KMS-11 (cell line): ENCODE data around the gene TICAM2.

Source experiments
- H2AFZ ChIP-seq: fragments of 200-600 bp; sonication (generic); 2 replicates; pipeline ENCODE4 v1.6.1; 2016; ENCODE audit warnings: antibody characterized with exemption, mixed run types, low read depth
- H3K27ac ChIP-seq: fragments of 200-600 bp; sonication (generic); 2 replicates; pipeline ENCODE4 v1.6.1; 2016; ENCODE audit warnings: mild to moderate bottlenecking, mixed run types
- H3K27me3 ChIP-seq: fragments of 200-600 bp; sonication (generic); 2 replicates; pipeline ENCODE4 v1.6.1; 2017; ENCODE audit warnings: mild to moderate bottlenecking, low read depth, mixed run types, moderate library complexity; ENCODE audit not compliant: insufficient read depth
- H3K36me3 ChIP-seq: fragments of 200-600 bp; sonication (generic); 2 replicates; pipeline ENCODE4 v1.6.1; 2017; ENCODE audit warnings: mild to moderate bottlenecking, mixed run types; ENCODE audit not compliant: insufficient read depth
- H3K4me1 ChIP-seq: fragments of 200-600 bp; sonication (generic); 2 replicates; pipeline ENCODE4 v1.6.1; 2016; ENCODE audit warnings: mild to moderate bottlenecking, low read depth, mixed run types; ENCODE audit not compliant: poor library complexity, severe bottlenecking
- H3K4me2 ChIP-seq: fragments of 200-600 bp; sonication (generic); 2 replicates; pipeline ENCODE4 v1.7.0; 2016; ENCODE audit warnings: mild to moderate bottlenecking, mixed run types
- H3K4me3 ChIP-seq: fragments of 200-600 bp; sonication (generic); IDR thresholded peaks from 2 replicates; pipeline ENCODE4 v1.6.1; 2017; ENCODE audit warnings: low read depth, low read length, mixed read lengths; ENCODE audit not compliant: insufficient read depth
- H3K79me2 ChIP-seq: fragments of 200-600 bp; sonication (generic); 2 replicates; pipeline ENCODE4 v1.6.1; 2016; ENCODE audit warnings: low read depth, mixed run types; ENCODE audit not compliant: insufficient read depth
- H3K9ac ChIP-seq: fragments of 200-600 bp; sonication (generic); 2 replicates; pipeline ENCODE4 v1.6.1; 2016; ENCODE audit warnings: mild to moderate bottlenecking, mixed run types
- H4K20me1 ChIP-seq: fragments of 200-600 bp; sonication (generic); 2 replicates; pipeline ENCODE4 v1.6.1; 2016; ENCODE audit warnings: mild to moderate bottlenecking, mixed run types; ENCODE audit not compliant: insufficient read depth
- TF ChIP-seq, protein P1 (sequence below): fragments of 200-600 bp; sonication (generic); conservative IDR thresholded peaks from 2 replicates; pipeline ENCODE4 v1.6.1; 2017; ENCODE audit warnings: low read depth, mild to moderate bottlenecking, antibody characterized with exemption, low read length, moderate library complexity, mixed read lengths

The TICAM2 gene

GRCh38 chr5:115588640-115589039 is 13.6 kb downstream of the TICAM2 start:
- Histone ChIP-seq H3K4me3 (no peak overlapping the region), H2AFZ (no peak overlapping the region), H3K4me2 (no peak overlapping the region), H3K27ac (no peak overlapping the region), H3K9ac (no peak overlapping the region), H3K36me3 (no peaks in the 10 kb centered on the region), H3K4me1 (no peaks in the 10 kb centered on the region), H3K27me3 (no peaks in the 10 kb centered on the region), H4K20me1 (no peaks in the 10 kb centered on the region), H3K79me2 (no peaks in the 10 kb centered on the region)
- TF ChIP-seq, protein P1, sequence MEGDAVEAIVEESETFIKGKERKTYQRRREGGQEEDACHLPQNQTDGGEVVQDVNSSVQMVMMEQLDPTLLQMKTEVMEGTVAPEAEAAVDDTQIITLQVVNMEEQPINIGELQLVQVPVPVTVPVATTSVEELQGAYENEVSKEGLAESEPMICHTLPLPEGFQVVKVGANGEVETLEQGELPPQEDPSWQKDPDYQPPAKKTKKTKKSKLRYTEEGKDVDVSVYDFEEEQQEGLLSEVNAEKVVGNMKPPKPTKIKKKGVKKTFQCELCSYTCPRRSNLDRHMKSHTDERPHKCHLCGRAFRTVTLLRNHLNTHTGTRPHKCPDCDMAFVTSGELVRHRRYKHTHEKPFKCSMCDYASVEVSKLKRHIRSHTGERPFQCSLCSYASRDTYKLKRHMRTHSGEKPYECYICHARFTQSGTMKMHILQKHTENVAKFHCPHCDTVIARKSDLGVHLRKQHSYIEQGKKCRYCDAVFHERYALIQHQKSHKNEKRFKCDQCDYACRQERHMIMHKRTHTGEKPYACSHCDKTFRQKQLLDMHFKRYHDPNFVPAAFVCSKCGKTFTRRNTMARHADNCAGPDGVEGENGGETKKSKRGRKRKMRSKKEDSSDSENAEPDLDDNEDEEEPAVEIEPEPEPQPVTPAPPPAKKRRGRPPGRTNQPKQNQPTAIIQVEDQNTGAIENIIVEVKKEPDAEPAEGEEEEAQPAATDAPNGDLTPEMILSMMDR: no peak

DNA sequence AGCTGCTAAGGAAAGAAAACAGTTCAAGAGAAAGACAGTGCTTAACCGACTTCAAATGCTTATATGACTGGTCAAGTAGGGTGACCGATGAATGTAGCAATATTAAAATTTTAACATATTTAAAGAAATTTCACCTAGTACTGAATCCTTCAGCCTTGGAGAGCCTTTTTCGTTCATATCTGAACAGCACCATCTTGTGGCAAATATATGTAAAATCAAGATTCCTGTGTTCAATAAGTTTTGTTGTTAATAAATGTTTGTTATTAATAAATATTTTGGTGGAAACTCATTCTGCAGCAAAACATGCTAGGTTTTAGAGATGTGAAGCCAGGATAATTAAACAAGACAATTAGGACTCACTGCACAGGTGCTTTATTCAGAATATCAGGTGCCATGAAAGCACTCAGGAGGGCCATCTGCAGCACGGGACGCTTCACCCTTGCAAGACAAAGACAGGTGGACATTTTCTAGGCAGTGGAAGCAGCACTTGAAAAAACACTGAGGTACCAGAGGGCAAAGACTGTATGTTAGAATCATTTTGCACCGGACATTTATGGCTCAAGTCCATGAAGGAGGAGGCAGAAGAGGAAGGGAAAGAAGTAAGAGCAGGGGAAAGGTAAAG is 15.6 kb downstream of the TICAM2 start:
- H3K27me3 ChIP-seq: no peaks in the 10 kb centered on the region
- H3K27ac ChIP-seq: no peak overlapping the region
- no peak overlapping the region for H3K9ac ChIP-seq
- no peak overlapping the region for H2AFZ ChIP-seq
- TF ChIP-seq, protein P1: peak; percentile 79
- H3K4me1 ChIP-seq: no peaks in the 10 kb centered on the region
- no peak overlapping the region for H3K4me3 ChIP-seq
- H3K79me2 ChIP-seq: no peaks in the 10 kb centered on the region
- H4K20me1 ChIP-seq: no peaks in the 10 kb centered on the region
- H3K4me2 ChIP-seq: no peak overlapping the region
- no peaks in the 10 kb centered on the region for H3K36me3 ChIP-seq

DNA sequence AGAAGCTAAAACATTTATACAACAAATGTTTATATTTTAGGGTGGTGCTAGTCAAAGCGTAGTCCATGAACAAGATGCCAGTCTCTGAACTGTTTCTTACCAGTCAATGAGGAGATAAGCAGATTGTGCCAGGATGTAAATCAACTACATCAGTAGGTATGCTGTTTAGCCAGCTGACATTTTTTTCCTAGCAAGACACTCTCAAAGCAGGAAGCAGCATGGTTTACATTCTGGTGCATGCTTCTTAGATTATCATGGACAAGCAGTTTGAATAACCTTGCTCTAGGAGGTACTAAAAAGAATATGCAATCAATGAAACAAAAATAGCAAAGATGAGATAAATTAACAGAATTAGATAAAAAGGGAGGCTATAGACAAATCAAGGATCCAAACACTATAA is 17.0 kb downstream of the TICAM2 start:
- Histone ChIP-seq H3K36me3 (no peaks in the 10 kb centered on the region), H3K4me3 (no peak overlapping the region), H3K4me1 (no peaks in the 10 kb centered on the region), H3K27me3 (no peaks in the 10 kb centered on the region), H3K4me2 (no peak overlapping the region), H4K20me1 (no peaks in the 10 kb centered on the region), H3K9ac (no peak overlapping the region), H3K27ac (no peak overlapping the region), H3K79me2 (no peaks in the 10 kb centered on the region), H2AFZ (no peak overlapping the region)
- TF ChIP-seq, protein P1: no peak

GRCh38 chr5:115584501-115584900 is 17.8 kb downstream of the TICAM2 start:
- no peak overlapping the region for H3K4me2 ChIP-seq
- no peak overlapping the region for H2AFZ ChIP-seq
- H3K4me3 ChIP-seq: no peak overlapping the region
- H3K27me3 ChIP-seq: no peaks in the 10 kb centered on the region
- no peaks in the 10 kb centered on the region for H4K20me1 ChIP-seq
- no peaks in the 10 kb centered on the region for H3K36me3 ChIP-seq
- no peak overlapping the region for H3K9ac ChIP-seq
- TF ChIP-seq, protein P1: no peak
- no peaks in the 10 kb centered on the region for H3K79me2 ChIP-seq
- H3K4me1 ChIP-seq: no peaks in the 10 kb centered on the region
- H3K27ac ChIP-seq: no peak overlapping the region
